Fibroblast of villous mesenchyme (primary cell): ENCODE measurements around the gene ANKRD42. TPM values are rescaled to one million over a fixed set of nuclear protein-coding genes. Genes with fewer than 3 reads are reported as not detected.
A peak's percentile ranks its signal among the peaks of the same experiment; 100 is the strongest.

ENCODE experiments used
- DNase-seq: peaks from one replicate; pipeline ENCODE4 v3.0.0-alpha.2; 2010; ENCODE audit warnings: low read depth
- H3K4me3 ChIP-seq: 2 replicates; pipeline ENCODE4 v1.5.1; 2011; ENCODE audit warnings: low read depth, mild to moderate bottlenecking, low read length
- CTCF ChIP-seq: IDR thresholded peaks from 2 replicates; pipeline ENCODE4 v1.5.1; 2012; ENCODE audit warnings: low read depth, mild to moderate bottlenecking, low read length; ENCODE audit not compliant: insufficient read depth
- total RNA-seq: library from RNA; depleted of rRNA; stranded (reverse); fragments of >200 nt; gene quantifications from 2 replicates; pipeline ENCODE4 v1.2.3, GENCODE V29; 2012

ANKRD42 gene
- total RNA-seq, 1 donor: 11.2 TPM

DNA sequence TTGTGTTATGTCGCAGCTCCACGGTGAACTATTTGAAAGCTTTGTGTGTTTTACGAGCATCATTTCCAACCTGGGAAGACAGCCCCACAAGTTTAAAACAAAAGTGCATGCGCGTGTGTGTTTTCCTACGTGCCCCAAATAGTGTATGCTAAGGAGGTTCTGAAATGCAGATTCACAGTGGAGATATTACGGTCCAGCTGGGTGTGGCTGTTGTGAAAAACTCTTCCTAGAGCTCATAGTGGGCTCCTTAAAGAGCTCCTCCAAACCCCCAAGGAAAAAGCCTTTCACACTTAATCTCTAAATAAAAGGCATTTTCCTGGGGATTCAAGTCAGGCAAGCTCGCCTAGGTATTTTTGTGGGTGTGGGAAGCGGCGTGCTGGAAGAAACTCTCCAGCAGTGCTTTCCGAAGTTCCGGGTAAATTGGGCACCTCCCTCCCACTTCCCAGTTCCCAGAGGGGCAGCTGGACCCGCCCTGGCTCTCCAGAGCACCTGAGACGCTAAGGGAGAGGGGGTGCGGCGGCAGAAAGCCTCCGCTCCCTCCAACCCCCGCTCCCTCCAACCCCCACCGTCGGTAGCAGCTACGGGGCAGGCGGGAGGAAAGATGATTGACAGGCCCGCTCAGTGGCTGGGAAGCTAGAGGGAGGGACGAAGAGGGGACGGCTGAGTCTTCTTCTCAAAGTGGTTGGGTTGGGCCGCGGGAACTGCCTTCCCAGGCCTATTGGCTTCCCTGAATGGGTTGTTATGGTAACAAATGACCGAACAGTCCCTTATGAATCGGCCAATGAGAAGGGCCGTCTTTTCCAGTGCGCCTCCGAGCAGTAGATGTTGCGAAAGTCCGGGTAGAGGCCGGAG, 37.1 kb upstream of the ANKRD42 start:
- H3K4me3 ChIP-seq: peak overlapping the region; percentile 74
- no peak for TF ChIP-seq CTCF
- DNase-seq: peak; percentile 100

DNA sequence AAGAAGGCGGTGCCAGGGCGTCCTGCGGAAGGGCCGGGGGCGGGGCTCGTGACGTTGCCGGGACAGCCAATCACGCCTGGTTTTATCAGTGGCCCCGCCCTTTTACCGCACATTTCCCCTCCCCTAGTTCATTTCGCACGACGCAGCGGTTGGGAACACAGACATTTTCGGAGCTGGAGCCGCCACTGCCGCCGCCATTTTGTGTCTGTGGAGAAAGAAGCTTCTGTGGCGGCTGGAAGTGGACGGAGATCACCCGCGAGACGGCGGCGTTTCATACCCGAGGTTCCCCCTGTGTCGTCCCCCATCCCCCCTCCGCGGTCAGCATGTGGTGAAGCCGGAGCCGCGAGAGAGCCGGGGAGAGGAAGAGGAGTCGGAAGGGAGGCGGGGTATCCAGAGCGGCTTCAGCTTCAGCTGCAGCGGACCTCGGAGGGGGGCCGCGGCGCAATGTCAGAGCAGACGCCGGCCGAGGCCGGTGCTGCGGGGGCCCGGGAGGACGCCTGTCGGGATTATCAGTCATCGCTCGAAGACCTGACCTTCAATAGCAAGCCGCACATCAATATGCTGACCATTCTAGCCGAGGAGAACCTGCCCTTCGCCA, 36.4 kb upstream of the ANKRD42 start, which contains the start of gene PCF11:
TSS of gene PCF11 (plus strand) at position 136 of the 598 bp plus-strand sequence. CDS start at position 445, 309 bp downstream.
- TF ChIP-seq CTCF: no peak
- no peak for DNase-seq
- peak within 1 kb of the TSS; percentile 93 for H3K4me3 ChIP-seq

GRCh38 chr11:83157594-83158356, 35.7 kb upstream of the ANKRD42 start:
- peak; percentile 60 for DNase-seq
- H3K4me3 ChIP-seq: peak overlapping the region; percentile 93
- TF ChIP-seq CTCF: no peak

DNA sequence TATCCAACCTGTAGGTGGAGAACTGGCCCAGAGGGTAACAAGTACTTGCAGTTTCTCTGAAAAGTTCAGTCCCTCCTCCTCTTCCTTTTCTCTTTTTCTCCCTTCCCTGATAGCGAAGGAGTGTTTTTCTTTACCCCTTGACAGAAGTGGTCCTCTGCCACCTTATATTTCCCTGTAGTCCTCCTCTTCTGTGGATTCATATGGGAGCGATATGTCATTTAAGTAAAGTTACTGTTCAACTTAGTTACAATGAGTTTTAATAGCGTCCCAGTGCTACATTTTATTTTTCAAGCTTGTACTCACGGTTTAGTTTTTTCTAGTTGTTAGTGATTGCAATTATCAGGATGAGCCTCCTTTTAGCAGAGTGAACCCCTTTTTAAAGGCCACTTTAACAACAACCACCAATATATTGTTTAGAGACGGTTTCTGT, 35.1 kb upstream of the ANKRD42 start:
- no peak for TF ChIP-seq CTCF
- peak overlapping the region; percentile 93 for H3K4me3 ChIP-seq
- peak; percentile 43 for DNase-seq

DNA sequence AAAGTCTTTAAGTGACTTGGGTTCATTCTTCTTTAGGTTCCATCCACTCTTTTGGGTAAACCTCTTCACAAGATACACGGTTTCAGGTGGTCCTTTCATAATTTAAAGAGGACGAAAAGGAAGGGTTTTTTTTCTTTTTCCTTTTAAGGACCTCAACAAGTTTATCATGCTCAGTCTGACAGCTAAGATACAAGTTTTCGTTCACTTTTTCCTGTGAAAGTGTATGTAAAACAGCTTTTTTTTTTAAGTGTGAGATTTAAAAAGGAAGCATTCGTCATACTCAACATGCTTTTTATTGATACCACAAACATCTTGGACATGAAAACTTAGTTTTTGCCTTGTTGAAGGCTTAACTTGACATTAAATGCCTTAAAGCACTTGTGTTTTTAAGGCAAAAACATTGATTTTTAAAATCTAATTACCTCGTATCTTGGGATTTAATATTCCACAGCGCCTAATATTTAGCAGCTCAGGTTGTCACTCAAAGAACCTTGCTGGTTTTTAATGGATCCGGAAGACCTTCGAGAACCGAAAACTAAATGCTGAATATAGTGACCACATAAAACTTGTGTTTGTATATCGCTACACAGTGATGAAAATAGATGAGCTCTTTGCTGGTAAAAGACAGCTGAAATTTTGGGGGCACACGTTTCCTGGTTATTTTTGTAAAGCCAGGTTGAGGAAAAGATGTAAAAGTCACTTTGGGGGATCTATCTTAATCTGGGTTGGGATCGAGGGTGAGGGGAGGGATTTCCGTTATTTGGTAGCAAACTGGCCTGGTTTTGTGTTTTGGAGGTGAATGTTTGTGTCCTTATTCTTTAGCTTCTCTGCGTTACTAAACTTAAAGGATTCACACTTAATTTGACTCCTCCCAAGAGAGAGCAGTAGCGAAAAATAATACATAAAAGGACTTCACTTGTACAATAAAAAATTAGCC, 34.3 kb upstream of the ANKRD42 start:
- no peak for TF ChIP-seq CTCF
- DNase-seq: no peak
- H3K4me3 ChIP-seq: peak overlapping the region; percentile 93
